HepG2 (cell line): ENCODE results near the gene ANKS6. TPM values are rescaled to one million over a fixed set of nuclear protein-coding genes. Genes with fewer than 3 reads are reported as not detected.

Experiments used
- ATAC-seq: fragments of 200-7000 bp; cut with Tn5 transposase; 3 replicates; pipeline ENCODE4 v1.9.1; 2020; ENCODE audit warnings: mild to moderate bottlenecking, moderate library complexity
- BruUV-seq: library from RNA; stranded (reverse); fragments of 400-500 nt; replicated peaks from 2 replicates; lab custom pipeline; 2021; lab: Mats Ljungman, UMichigan
- CTCF ChIA-PET: fragments of 300-600 bp; formaldehyde crosslinking; extraction: SDS; loops from one replicate; lab custom pipeline; 2021; ENCODE audit warnings: low total read pairs, inconsistent platforms, low intra/inter-chr PET ratio; lab: Yijun Ruan, JAX
- POLR2A ChIA-PET: fragments of 350-600 bp; sonication (Branson Sonifier 250); formaldehyde crosslinking; loops from one replicate; lab custom pipeline; 2020; ENCODE audit warnings: antibody characterized with exemption, inconsistent platforms; lab: Yijun Ruan, JAX
- DNase-seq: peaks from one replicate; pipeline ENCODE4 v3.0.0-alpha.2; 2015; ENCODE audit warnings: low spot score
- FAIRE-seq: peaks from 3 replicates; lab custom pipeline; 2011; peaks lifted over from hg19 to GRCh38; lab: Jason Lieb, UNC
- H2AFZ ChIP-seq: one replicate; pipeline ENCODE4 v1.6.1; 2011; ENCODE audit warnings: low read length, inconsistent platforms
- H3K27ac ChIP-seq: fragments of 300-600 bp; 3 replicates; pipeline ENCODE4 v1.8.0; 2011; ENCODE audit warnings: mixed run types, mild to moderate bottlenecking, mixed read lengths, low read length, inconsistent platforms; ENCODE audit not compliant: insufficient read depth; ENCODE audit errors: extremely low read length
- H3K27me3 ChIP-seq, 2 experiments: fragments of 200-600 bp in 1 of 2; 2 replicates in 1 of 2; 3 replicates in 1 of 2; pipeline versions ENCODE4 v1.6.0 to v1.8.0; 2011; ENCODE audit warnings: low read length in 2 of 2, mild to moderate bottlenecking in 2 of 2, moderate library complexity in 2 of 2, inconsistent platforms in 1 of 2; ENCODE audit not compliant: insufficient read depth in 2 of 2, control insufficient read depth in 1 of 2
- H3K36me3 ChIP-seq, 2 experiments: fragments of 200-600 bp in 1 of 2; replicated peaks in 1 of 2; 2 replicates in 1 of 2; 3 replicates in 1 of 2; pipeline versions ENCODE4 v1.5.1 to v1.8.0; 2011; ENCODE audit warnings: low read length in 2 of 2, inconsistent platforms in 1 of 2; ENCODE audit not compliant: insufficient read depth in 2 of 2, control insufficient read depth in 1 of 2
- H3K4me1 ChIP-seq: 2 replicates; pipeline ENCODE4 v1.5.1; 2012; ENCODE audit warnings: low read length, inconsistent platforms; ENCODE audit not compliant: insufficient read depth
- H3K4me2 ChIP-seq: 2 replicates; pipeline ENCODE4 v1.6.0; 2011; ENCODE audit warnings: low read depth, low read length, inconsistent platforms
- H3K4me3 ChIP-seq, 3 experiments: fragments of 200-600 bp in 1 of 3; sonication (generic), shearing (Covaris generic) in 1 of 3; replicated peaks in 1 of 3; 2 replicates each; pipeline ENCODE4 v1.5.1; 2011 to 2016; ENCODE audit warnings: low read length in 3 of 3, inconsistent platforms in 2 of 3, low read depth in 2 of 3, mild to moderate bottlenecking in 2 of 3, control low read depth in 1 of 3, mixed read lengths in 1 of 3; ENCODE audit not compliant: insufficient read depth in 1 of 3
- H3K79me2 ChIP-seq: one replicate; pipeline ENCODE4 v1.6.1; 2011; ENCODE audit warnings: low read length, inconsistent platforms; ENCODE audit not compliant: insufficient read depth
- H3K9ac ChIP-seq: 2 replicates; pipeline ENCODE4 v1.6.0; 2011; ENCODE audit warnings: mild to moderate bottlenecking, low read depth, low read length, inconsistent platforms; ENCODE audit not compliant: insufficient read depth
- H3K9me3 ChIP-seq: 2 replicates; pipeline ENCODE4 v1.5.1; 2012; ENCODE audit warnings: mild to moderate bottlenecking, low read length
- H4K20me1 ChIP-seq: 2 replicates; pipeline ENCODE4 v1.6.0; 2011; ENCODE audit warnings: inconsistent platforms, mild to moderate bottlenecking, low read length, moderate library complexity; ENCODE audit not compliant: insufficient read depth
- ARNT ChIP-seq: fragments of 450-650 bp; IDR thresholded peaks from 2 replicates; pipeline ENCODE4 v1.6.1; 2017
- CEBPB ChIP-seq: IDR thresholded peaks from 2 replicates; pipeline ENCODE4 v1.6.1; 2011; ENCODE audit warnings: low read depth, low read length, improper control_type of control experiment, borderline replicate concordance
- ELF3 ChIP-seq: IDR thresholded peaks from 2 replicates; pipeline ENCODE4 v1.6.1; 2016; ENCODE audit warnings: missing genetic modification reagents, missing compliant biosample characterization
- EP300 ChIP-seq, 3 experiments: sonication (generic) in 1 of 3; formaldehyde crosslinking in 1 of 3; IDR thresholded peaks; 2 replicates each; pipeline versions ENCODE4 v1.5.1 to v1.6.1; 2011 to 2020; ENCODE audit warnings: low read depth in 2 of 3, low read length in 2 of 3, borderline replicate concordance in 1 of 3, improper control_type of control experiment in 1 of 3, mild to moderate bottlenecking in 1 of 3, missing genetic modification reagents in 1 of 3, moderate library complexity in 1 of 3
- MXD3 ChIP-seq: IDR thresholded peaks from 2 replicates; pipeline ENCODE4 v1.6.1; 2016; ENCODE audit warnings: mild to moderate bottlenecking, missing biosample characterization, missing genetic modification reagents
- NR1H2 ChIP-seq: sonication (generic); formaldehyde crosslinking; IDR thresholded peaks from 2 replicates; pipeline ENCODE4 v1.8.1; 2022; ENCODE audit warnings: low read depth, missing genetic modification reagents, borderline replicate concordance
- PAX8 ChIP-seq: sonication (generic); formaldehyde crosslinking; IDR thresholded peaks from 2 replicates; pipeline ENCODE4 v1.8.0; 2022; ENCODE audit warnings: mild to moderate bottlenecking, missing genetic modification reagents, borderline replicate concordance
- RARA ChIP-seq: IDR thresholded peaks from 2 replicates; pipeline ENCODE4 v1.6.1; 2016; ENCODE audit warnings: missing genetic modification reagents, missing compliant biosample characterization
- TRAFD1 ChIP-seq: sonication (generic); formaldehyde crosslinking; IDR thresholded peaks from 2 replicates; pipeline ENCODE4 v1.5.1; 2020; ENCODE audit warnings: missing genetic modification reagents, mild to moderate bottlenecking, borderline replicate concordance
- YEATS4 ChIP-seq: sonication (generic); formaldehyde crosslinking; IDR thresholded peaks from 2 replicates; pipeline ENCODE4 v1.4.0; 2020; ENCODE audit warnings: missing genetic modification reagents, borderline replicate concordance
- ZNF24 ChIP-seq: fragments of 450-650 bp; IDR thresholded peaks from 2 replicates; pipeline ENCODE4 v1.6.1; 2017; ENCODE audit warnings: antibody characterized with exemption, mild to moderate bottlenecking
- ZNF770 ChIP-seq: sonication (generic); formaldehyde crosslinking; IDR thresholded peaks from 2 replicates; pipeline ENCODE4 v1.5.0; 2020; ENCODE audit warnings: mild to moderate bottlenecking, missing genetic modification reagents
- WGBS: methylation state at CpG from one replicate; pipeline ENCODE4 v1.1.6; 2017; ENCODE audit warnings: low lambda C conversion rate; 5-methylcytosine and 5-hydroxymethylcytosine counted together
- in situ Hi-C: cut with HindIII; loops from 2 replicates; pipeline ENCODE4 v1.10.0; 2017; ENCODE audit warnings: low pct_unique_long_range_greater_than_20kb; ENCODE audit not compliant: extremely low pct_ligation_motif_present
- intact Hi-C: fragments of 100-400 bp; cut with micrococcal nuclease; formaldehyde crosslinking; loops from one replicate; pipeline ENCODE4 v1.10.0; 2022; ENCODE audit not compliant: unreplicated experiment
- polyA plus RNA-seq, 8 experiments: library from polyadenylated mRNA; depleted of rRNA in 3 of 8; stranded (reverse) in 7 of 8; unstranded in 1 of 8; fragments of >200 nt; fragmentation: Illumina TruSeq in 4 of 8; extraction: Trizol in 4 of 8; gene quantifications; 2 replicates each; pipeline versions ENCODE4 v1.2.1 to v1.2.3, GENCODE V29; 2011 to 2016; ENCODE audit warnings: low read depth in 4 of 8, missing spikeins in 1 of 8, mixed read lengths in 1 of 8; ENCODE audit not compliant: insufficient read depth in 1 of 8
- total RNA-seq, 5 experiments: library from RNA; depleted of rRNA; stranded (reverse); fragments of >200 nt; fragmentation: Illumina TruSeq; extraction: Trizol; gene quantifications; 2 replicates each; pipeline ENCODE4 v1.2.3, GENCODE V29; 2016; ENCODE audit warnings: low read depth in 1 of 5

The ANKS6 gene
- total and polyA plus RNA-seq, 2 of the 13 experiments (the other 11 are each of a cell fraction or from before 2014, with no cell fraction given) = 8.8 to 10.7 TPM

GRCh38 chr9:98805506-98806272, 9.3 kb upstream of the ANKS6 start:
- ATAC-seq (no peak), DNase-seq (no peak), FAIRE-seq (no peak)
- H4K20me1 ChIP-seq = no peaks in the 10 kb centered on the region
- H3K9me3 ChIP-seq = no peaks in the 10 kb centered on the region
- no peak overlapping the region for H2AFZ ChIP-seq
- H3K9ac ChIP-seq = no peak overlapping the region
- BruUV-seq = no TSS peak
- 36% methylated on average over 8 of the region's 8 CpGs for WGBS
- intact Hi-C loops (no loop called here), in situ Hi-C loops (no loop called here)
- H3K4me3 ChIP-seq = no peak overlapping the region
- POLR2A ChIA-PET = no interaction called here
- H3K27ac ChIP-seq = no peak overlapping the region
- H3K36me3 ChIP-seq = no peaks in the 10 kb centered on the region
- peaks cover 0 to 18% of the 10 kb centered on the region in 2 experiments; a peak in 1 of 5 replicates for H3K27me3 ChIP-seq
- no peaks in the 10 kb centered on the region for H3K79me2 ChIP-seq
- no peak for TF ChIP-seq ZNF770 (CRISPR knock-in tag)
- TF ChIP-seq RARA = no peak
- TF ChIP-seq CEBPB = peak; percentile 76; the same call in 1 of the 2 replicates
- TF ChIP-seq ELF3 (CRISPR knock-in tag) = no peak
- TF ChIP-seq ZNF24 = no peak
- H3K4me1 ChIP-seq = no peaks in the 10 kb centered on the region
- no peak overlapping the region for H3K4me2 ChIP-seq
- CTCF ChIA-PET = no interaction called here

- intact Hi-C loops (no loop called here), in situ Hi-C loops (no loop called here)
- WGBS = 2% methylated on average over 2 of the region's 2 CpGs
- no peak overlapping the region for H3K9ac ChIP-seq
- ChIA-PET CTCF (no interaction called here), POLR2A (no interaction called here)
- no peak overlapping the region for H3K27ac ChIP-seq
- no peak for FAIRE-seq
- ATAC-seq = no peak
- DNase-seq = no peak
- H3K4me3 ChIP-seq = no peak overlapping the region
- no peaks in the 10 kb centered on the region for H3K9me3 ChIP-seq
- BruUV-seq = no TSS peak
- H3K36me3 ChIP-seq = no peaks in the 10 kb centered on the region
- no peak overlapping the region for H2AFZ ChIP-seq
- H3K27me3 ChIP-seq = peaks cover 2 to 15% of the 10 kb centered on the region in 2 experiments; a peak in 2 of 5 replicates
- H3K4me2 ChIP-seq = no peak overlapping the region
- H3K4me1 ChIP-seq = no peaks in the 10 kb centered on the region
- H4K20me1 ChIP-seq = no peaks in the 10 kb centered on the region
- no peaks in the 10 kb centered on the region for H3K79me2 ChIP-seq
- TF ChIP-seq PAX8 (CRISPR knock-in tag) = no peak
- TF ChIP-seq ARNT = no peak
- no peak for TF ChIP-seq TRAFD1 (CRISPR knock-in tag)
- no peak for TF ChIP-seq YEATS4 (CRISPR knock-in tag)
- TF ChIP-seq EP300 (IDR thresholded peaks at IDR 0.05; ENCODE audit: low read depth in 2 of 2, low read length in 2 of 2) = no peak
- TF ChIP-seq EP300 (CRISPR knock-in tag; IDR thresholded peaks at IDR 0.05; ENCODE audit: borderline replicate concordance) = no peak
- no peak for TF ChIP-seq NR1H2 (CRISPR knock-in tag)
- TF ChIP-seq MXD3 (CRISPR knock-in tag) = no peak
These were observed 7.7 kb upstream of the ANKS6 start for GRCh38 chr9:98804083-98804482.
